ENCODE measurements around the gene UTS2B.

Gene UTS2B

GRCh38 chr3:191302451-191302850, 27.9 kb downstream of the UTS2B start:
- no peak overlapping the region for H3K27ac Mint-ChIP-seq
- H3K4me3 Mint-ChIP-seq = no peak overlapping the region
- no peak for TF ChIP-seq CTCF (IDR thresholded peaks at IDR 0.05; ENCODE audit: unreplicated experiment in 3 of 3)
- H3K9me3 Mint-ChIP-seq = no peaks in the 10 kb centered on the region
- no peaks in the 10 kb centered on the region for H3K27me3 Mint-ChIP-seq (ENCODE audit: low read depth)
- no peaks in the 10 kb centered on the region for H3K4me1 Mint-ChIP-seq
- no peaks in the 10 kb centered on the region for H3K36me3 Mint-ChIP-seq (ENCODE audit: low read depth)

DNA sequence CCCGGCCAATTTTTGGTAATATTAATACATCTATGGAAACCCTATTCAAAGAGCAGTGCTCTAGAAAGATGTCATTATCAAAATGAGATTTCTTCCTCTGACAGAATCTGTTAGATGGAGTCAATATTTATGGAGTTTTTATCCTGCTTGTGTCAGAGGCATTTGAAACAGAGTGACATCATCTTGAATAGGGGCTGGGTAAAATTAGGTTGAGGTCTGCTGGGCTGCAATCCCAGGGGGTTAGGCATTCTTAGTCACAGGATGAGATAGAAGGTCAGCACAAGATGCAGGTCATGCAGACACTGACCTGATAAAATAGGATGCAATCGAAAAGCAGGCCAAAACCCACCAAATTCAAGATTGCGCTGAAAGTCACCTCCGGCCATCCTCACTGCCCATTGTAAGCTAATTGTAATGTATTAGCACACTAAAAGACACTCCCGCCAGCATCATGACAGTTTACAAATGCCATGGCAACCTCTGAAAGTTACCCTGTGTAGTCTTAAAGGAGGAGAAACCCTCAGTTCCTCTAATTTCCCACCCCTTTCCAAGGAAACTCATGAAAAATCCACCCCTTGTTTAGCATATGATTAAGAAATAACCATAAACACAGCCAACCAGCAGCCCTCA, 28.4 kb downstream of the UTS2B start:
- H3K9me3 Mint-ChIP-seq = no peaks in the 10 kb centered on the region
- H3K4me3 Mint-ChIP-seq = no peak overlapping the region
- TF ChIP-seq CTCF (IDR thresholded peaks at IDR 0.05; ENCODE audit: unreplicated experiment in 3 of 3) = no peak
- H3K36me3 Mint-ChIP-seq (ENCODE audit: low read depth) = no peaks in the 10 kb centered on the region
- H3K27ac Mint-ChIP-seq = no peak overlapping the region
- H3K27me3 Mint-ChIP-seq (ENCODE audit: low read depth) = peaks cover 4% of the 10 kb centered on the region
- H3K4me1 Mint-ChIP-seq = no peaks in the 10 kb centered on the region

DNA sequence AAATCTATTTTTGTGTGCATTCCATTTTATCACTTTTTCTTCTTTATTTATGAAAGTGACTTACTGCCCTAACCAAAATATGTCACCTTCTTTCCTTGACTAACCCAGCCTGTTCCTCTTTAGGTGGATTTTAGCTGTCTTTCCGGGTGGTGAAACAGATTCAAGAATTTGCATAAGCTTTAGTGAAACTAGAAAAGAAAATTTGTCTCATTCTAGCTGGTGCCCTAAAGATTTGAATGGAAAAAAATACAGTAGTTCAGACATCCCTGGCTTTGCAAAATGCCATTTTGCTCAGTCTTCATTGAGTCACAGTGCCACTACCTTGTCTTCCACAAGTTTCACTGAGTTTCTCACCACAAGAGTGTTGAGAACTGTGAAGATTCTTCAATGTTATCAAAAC, 29.3 kb downstream of the UTS2B start:
- Mint-ChIP-seq H3K9me3 (no peaks in the 10 kb centered on the region), H3K36me3 (ENCODE audit: low read depth) (no peaks in the 10 kb centered on the region), H3K4me3 (no peak overlapping the region), H3K27ac (no peak overlapping the region), H3K27me3 (ENCODE audit: low read depth) (peaks cover 4% of the 10 kb centered on the region), H3K4me1 (no peaks in the 10 kb centered on the region)
- no peak for TF ChIP-seq CTCF (IDR thresholded peaks at IDR 0.05; ENCODE audit: unreplicated experiment in 3 of 3)

- Mint-ChIP-seq H3K27me3 (ENCODE audit: low read depth) (peaks cover 4% of the 10 kb centered on the region), H3K36me3 (ENCODE audit: low read depth) (no peaks in the 10 kb centered on the region), H3K27ac (no peak overlapping the region), H3K4me3 (no peak overlapping the region), H3K9me3 (no peaks in the 10 kb centered on the region), H3K4me1 (no peaks in the 10 kb centered on the region)
- TF ChIP-seq CTCF (IDR thresholded peaks at IDR 0.05; ENCODE audit: unreplicated experiment in 3 of 3) = no peak
Observed at GRCh38 chr3:191300422-191300821, 29.9 kb downstream of the UTS2B start.

DNA sequence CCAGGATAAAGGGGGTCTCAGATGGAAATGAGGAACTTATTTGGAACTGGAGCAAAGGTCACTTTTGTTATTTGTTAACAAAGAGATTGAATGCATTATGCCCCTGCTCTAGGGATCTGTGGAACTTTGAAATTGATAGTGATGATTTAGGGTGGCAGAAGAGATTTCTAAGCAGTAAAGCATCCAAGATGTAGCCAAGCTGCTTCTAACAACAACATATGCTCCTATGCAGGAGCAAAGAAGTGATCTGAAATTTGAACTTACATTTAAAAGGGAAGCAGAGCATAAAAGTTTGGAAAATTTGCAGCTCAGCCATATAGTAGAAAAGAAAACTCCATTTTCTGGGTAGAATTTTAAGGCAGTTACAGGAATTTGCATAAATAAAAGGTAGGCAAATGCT, 31.5 kb downstream of the UTS2B start:
- peaks cover 4% of the 10 kb centered on the region for H3K27me3 Mint-ChIP-seq (ENCODE audit: low read depth)
- no peak overlapping the region for H3K27ac Mint-ChIP-seq
- H3K4me3 Mint-ChIP-seq = no peak overlapping the region
- H3K9me3 Mint-ChIP-seq = no peaks in the 10 kb centered on the region
- no peak for TF ChIP-seq CTCF (IDR thresholded peaks at IDR 0.05; ENCODE audit: unreplicated experiment in 3 of 3)
- no peaks in the 10 kb centered on the region for H3K4me1 Mint-ChIP-seq
- no peaks in the 10 kb centered on the region for H3K36me3 Mint-ChIP-seq (ENCODE audit: low read depth)

DNA sequence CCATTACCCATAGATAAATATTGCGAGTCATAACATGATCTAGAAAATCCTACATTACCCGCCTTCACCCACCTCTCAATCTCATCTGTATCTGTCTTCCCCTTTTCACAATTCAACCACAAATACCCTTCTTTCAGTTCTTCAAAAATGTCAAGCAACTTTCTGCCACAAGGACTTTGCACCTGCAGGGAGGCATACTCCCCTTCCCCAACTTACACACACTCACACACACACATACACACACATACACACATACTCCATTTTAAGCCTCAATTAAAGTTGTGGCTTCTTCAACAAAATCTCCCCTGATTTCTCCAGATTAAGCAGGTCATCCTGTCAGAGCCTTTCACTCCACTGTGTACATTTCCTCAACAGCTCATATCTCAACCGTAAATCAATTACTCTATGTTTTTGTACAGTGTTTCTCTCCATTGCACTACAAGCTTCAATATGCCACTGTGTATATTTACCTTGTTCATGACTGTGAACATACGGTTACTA, 34.2 kb downstream of the UTS2B start:
- no peaks in the 10 kb centered on the region for H3K4me1 Mint-ChIP-seq
- no peak overlapping the region for H3K4me3 Mint-ChIP-seq
- TF ChIP-seq CTCF (IDR thresholded peaks at IDR 0.05; ENCODE audit: unreplicated experiment in 3 of 3) = no peak
- H3K9me3 Mint-ChIP-seq = no peaks in the 10 kb centered on the region
- peaks cover 4% of the 10 kb centered on the region for H3K27me3 Mint-ChIP-seq (ENCODE audit: low read depth)
- H3K36me3 Mint-ChIP-seq (ENCODE audit: low read depth) = no peaks in the 10 kb centered on the region
- H3K27ac Mint-ChIP-seq = no peak overlapping the region

All from nephron (organoid).